HG03095 (cell line): ENCODE results near the gene STC2.

ENCODE experiments used
- ATAC-seq: cut with Tn5 transposase; IDR thresholded peaks from one replicate; pipeline ENCODE4 v1.9.1; 2021; ENCODE audit warnings: moderate library complexity; ENCODE audit not compliant: unreplicated experiment

STC2 gene

GRCh38 chr5:173314166-173314952 is 13.9 kb downstream of the STC2 start:
- no peak for ATAC-seq

DNA sequence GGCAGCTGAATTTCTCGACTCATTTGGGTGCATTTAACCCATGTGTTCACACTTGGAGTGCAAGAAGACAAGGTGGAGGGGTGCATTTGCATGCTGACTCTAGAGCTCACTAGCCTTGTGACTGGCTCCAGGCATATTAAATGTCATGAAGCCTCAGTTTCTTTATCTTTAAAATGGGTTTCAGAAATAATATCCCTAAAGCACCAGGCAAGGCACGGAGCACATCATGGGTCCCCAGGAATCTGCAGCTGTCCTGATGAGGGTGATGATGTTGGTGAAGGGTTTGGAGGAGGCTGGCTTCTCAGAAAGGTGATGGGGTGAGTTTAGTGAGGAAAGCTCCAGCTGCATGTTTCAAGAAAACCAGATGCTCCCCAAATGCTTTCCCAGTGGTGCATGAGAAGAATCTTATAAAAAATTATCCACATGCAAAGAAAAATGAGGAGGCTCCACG is 14.8 kb downstream of the STC2 start:
- ATAC-seq: no peak

DNA sequence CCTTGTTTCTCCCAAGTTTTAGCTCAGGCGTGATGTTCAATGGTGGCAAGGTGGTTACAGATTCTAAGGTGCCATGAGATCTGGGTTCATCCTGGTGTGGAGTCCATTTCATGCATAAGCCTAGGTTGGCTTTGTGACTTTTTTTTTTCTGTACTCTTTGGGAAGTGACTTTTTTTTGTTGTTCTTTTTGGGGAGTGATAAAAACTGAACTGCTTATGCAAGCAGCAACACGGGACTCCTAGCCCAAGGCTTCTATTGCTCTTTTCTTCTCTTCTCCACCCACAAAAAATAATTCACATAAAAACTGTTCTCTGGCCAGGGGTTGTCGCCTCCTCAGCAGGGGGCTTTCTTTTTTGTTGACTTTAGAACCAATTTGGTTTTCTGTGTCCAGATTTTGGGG is 15.4 kb downstream of the STC2 start:
- ATAC-seq: no peak

- no peak for ATAC-seq
Measured at GRCh38 chr5:173311818-173312585, 16.2 kb downstream of the STC2 start.

DNA sequence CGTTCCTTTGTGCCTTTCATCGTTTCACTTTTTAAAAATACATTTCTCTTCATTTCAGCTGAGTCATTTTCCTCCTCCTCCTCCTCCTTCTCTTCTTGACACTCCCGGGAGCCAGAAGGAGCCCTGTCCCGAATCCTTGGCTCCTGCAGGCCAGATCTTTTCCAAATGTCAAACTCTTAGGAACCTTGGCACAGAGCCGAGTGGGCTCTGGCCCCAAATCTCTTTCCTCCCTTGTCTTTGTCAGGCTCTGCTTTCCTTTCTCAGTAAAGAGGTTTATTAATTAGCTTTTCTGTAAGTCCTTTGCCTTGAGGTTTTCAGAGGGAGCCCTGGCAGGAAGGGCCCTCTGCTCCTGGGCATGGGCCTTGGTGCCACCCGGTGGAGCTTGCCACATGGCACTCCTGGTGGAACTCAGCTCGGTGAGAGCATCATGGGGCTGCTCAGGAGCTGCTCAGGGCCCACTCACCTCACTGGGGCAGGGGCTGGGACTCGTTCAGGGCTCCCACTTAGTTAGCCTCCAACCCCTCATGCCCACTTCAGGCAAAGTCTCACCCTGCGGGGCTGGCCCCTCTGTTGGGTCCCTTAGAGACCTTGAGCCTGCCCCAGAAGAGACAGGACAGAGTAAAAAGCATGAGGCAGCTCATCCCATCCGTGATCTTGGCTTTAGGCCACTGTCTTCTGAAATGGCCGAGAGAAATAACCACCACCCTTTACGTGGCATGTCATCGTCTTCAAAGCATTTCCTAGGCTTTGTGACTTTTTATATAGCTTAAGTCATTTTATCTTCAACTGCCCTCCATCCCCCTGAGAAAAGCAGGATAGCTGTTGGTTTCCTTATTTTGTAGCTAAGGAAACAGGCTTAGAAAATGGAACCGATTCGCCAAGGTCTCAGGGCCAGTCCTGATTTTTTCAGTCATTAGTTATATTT is 17.1 kb downstream of the STC2 start:
- ATAC-seq: no peak

GRCh38 chr5:173310218-173310769 is 17.9 kb downstream of the STC2 start:
- no peak for ATAC-seq

DNA sequence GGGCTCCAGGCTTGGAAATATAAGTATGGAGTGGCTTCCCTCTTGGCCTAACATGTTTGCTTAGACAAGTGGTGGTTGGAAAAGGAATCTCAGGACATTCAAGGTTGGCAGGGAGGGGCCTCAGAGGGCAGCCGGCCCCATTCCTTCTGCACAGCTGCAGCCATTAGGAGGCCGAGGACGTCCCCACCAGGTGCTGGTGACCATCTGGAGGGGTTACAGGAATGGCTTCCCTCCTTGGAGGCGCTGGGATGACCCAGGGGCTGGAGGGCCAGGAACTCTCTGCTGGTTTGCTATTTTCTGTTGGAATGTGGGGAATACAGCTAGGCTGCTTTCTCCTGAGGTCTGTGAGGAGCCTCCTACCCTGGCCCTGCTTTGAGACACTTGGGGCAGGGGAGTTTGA is 18.5 kb downstream of the STC2 start:
- no peak for ATAC-seq

- no peak for ATAC-seq
Measured at GRCh38 chr5:173308226-173308625, 20.0 kb downstream of the STC2 start.

DNA sequence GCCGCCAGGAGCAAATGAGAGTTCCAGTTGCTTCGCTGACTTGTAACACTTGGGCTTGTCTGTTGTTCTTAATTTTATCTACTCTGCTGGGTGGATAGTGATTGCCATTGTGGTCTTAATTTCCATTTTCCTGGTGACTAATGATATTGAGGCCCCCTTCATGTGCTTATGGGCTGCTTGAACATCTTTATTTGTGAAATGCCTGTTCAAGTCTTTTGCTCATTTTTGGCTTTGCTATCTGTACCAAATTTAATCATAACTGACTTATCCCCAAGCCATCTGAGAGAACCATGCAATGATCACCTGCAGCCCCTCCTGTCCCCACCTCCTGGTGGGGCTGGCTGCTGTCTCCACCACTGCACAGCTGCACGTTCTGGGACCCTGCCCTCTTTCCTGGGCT is 20.5 kb downstream of the STC2 start:
- ATAC-seq: no peak

- no peak for ATAC-seq
Measured at GRCh38 chr5:173306695-173307094, 21.5 kb downstream of the STC2 start.

GRCh38 chr5:173304591-173304988 is 23.6 kb downstream of the STC2 start:
- ATAC-seq: no peak

DNA sequence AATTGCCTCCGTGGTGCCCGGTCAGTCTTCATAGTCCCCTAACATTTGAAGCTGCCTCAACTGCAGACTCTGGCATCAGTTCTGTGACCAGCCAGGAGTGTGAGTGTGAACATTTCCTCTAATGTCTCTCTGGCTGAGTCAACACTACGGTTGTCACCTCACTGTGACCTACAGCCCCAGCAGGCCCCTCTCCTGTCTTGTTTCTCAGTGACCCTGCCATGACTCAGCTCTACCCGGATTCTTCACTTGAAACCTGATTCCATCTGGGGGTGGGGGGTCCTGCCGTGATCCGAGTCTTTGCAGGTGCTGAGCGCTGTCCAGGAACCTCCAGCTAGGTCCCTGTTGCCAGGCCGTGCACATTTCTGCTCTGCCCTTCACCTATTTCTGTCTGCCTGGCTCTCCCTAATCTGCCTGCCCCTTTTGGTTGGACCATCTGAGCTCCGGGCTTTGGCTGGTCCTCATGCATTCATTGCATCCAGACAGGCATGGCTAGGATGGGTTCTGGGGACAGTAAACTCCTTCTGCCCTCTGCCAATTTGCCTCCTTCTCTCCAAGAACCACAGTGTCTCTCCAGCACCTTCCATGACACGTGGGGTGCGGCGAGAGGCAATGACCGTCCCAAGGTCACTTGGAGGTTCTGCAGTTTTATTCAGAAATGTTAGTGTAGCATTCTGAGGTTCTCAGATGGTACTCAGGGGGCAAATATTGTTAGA is 24.2 kb downstream of the STC2 start:
- ATAC-seq: no peak

DNA sequence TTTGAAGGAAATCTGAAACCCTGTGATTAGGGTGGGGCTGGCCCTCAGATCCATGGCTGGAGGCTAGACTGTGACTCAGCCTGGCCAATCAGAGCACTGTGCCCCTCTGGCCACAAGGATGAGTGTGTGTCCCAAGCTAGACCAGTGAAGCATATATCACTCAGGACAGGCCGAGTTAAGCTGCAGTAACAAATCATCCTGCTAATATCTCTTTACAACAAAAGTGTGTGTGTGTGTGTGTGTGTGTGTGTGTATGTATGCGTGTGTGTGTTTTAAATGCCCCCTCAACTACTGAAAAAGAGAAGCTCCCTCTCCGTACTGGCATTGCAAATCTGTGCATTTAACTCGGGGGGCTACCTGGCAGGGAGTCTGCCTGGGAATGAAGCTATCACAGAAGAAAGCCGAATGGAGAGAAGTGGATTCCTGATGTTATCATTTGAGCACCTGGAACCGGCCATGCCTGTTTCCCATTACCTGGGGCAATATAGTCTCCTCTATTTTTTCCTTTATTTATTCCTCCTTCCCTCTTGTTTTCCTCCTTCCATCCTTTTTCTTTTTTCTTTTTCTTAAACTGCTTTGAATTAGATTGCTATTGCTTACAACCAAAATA is 25.6 kb downstream of the STC2 start:
- ATAC-seq: no peak

- no peak for ATAC-seq
Measured at GRCh38 chr5:173301695-173302545, 26.3 kb downstream of the STC2 start.

DNA sequence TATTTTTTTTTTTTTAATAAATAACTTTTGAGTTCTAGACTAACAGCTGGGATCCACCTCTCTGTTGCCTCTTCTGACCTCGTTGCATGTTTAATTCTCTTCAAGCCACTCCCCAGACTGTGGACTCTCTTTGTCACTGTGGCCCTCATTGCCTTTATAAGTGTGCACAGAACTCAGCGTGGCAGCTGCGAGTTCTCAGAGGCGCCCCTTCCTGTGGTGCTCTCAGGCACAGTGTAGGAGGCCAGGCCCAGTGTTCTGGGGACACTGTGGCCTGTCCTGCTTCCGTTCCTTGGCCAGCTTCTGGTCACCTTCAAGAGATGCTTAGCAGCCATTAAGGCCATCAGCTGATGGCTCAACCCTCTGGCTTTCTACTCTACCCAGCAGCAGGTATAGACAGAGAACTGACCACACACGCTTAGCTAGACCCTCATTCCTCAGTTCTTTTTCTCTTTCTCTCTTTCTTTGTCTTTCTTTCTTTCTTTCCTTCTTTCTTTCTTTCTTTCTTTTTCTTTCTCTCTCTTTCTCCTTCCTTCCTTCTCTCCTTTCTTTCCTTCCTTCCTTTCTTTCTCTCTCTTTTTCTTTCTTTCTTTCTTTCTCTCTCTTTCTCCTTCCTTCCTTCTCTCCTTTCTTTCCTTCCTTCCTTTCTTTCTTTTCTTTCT is 27.7 kb downstream of the STC2 start:
- no peak for ATAC-seq

DNA sequence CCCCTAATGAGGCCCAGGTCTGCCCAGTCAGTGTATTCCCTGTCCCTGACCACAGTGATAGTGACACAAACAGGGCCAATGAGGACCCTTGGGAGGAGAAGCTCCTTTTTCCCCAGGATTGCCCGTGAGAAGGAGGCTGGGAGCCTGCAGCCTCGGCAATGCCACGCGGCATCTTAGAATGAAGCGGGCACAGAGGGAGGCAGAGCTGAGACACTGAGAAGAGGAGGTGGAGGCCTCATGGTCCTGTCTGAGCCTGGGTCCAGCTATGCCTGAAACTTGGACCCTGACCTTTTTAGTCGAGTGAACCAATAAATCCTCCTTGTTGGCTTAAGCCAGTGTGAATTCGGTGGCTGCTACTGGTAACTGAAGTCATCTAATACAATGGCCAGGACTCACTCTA is 28.4 kb downstream of the STC2 start:
- no peak for ATAC-seq

- no peak for ATAC-seq
Measured at GRCh38 chr5:173298213-173298926, 29.8 kb downstream of the STC2 start.

DNA sequence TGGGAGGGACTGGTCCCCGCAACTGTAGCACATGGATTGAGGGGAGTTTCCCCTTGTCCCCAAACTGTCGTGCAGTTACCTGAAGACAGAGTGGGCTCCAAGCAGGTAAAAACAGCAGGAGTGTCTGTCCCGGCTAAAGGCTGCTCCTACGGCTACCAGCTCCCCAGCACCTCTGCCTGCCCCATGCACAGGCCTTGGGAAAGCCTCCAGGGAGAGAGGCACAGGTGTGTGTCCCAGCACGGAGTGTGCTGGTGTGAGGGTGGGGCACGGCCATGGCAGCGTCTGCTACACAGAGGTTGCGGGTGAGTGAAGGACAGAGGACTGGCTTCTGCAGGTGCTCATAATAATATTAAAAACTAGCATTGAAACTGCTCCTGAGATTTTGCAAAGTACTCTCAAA is 30.4 kb downstream of the STC2 start:
- no peak for ATAC-seq
